ENCODE results near the gene ANO8.
"Not testable (repeated sequence)": the region's sequence is repeated elsewhere in the genome, so short reads cannot be mapped to it uniquely, and the experiment has no call there.

The ANO8 gene

GRCh38 chr19:17311455-17312188 lies 23.0 kb downstream of the ANO8 start:
- DNase-seq (ENCODE audit: low spot score), result peak; percentile 91

GRCh38 chr19:17309965-17310461 lies 24.6 kb downstream of the ANO8 start:
- peak; percentile 32 for DNase-seq (ENCODE audit: low spot score)

- DNase-seq (ENCODE audit: low spot score), result peak; percentile 100
Observed at GRCh38 chr19:17309198-17309964, 25.3 kb downstream of the ANO8 start, which contains the start of gene DDA1. Gene DDA1 (plus strand): TSS chr19:17309563. CDS start chr19:17309655, 92 bp downstream.

GRCh38 chr19:17307876-17308377 lies 26.7 kb downstream of the ANO8 start:
- DNase-seq (ENCODE audit: low spot score), result no peak

DNA sequence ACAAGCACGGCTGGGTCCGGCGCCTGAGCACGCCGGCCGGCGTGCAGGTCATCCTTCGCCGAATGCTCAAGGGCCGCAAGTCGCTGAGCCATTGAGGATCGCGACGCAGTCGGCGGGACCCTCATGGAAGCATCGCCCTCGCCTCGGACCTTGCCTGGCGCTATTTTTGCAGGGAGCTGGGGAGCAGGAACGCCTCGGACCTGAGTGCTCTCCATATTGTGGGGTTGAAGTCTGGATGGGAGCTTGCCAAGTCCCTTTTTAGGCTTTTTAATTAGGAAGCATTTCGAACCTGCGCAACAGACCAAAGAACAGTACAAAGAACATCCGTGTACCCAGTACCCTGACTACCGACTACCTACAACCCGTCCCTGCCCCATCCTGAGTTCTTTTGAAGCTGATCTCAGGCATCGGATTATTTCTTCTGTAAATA lies 28.4 kb downstream of the ANO8 start:
- no peak for DNase-seq (ENCODE audit: low spot score)

GRCh38 chr19:17305517-17306284 lies 29.0 kb downstream of the ANO8 start, which contains the start of gene MRPL34:
Gene MRPL34 (plus strand): TSS chr19:17305872. CDS start chr19:17305893, 21 bp downstream.
- peak; percentile 93 for DNase-seq (ENCODE audit: low spot score)

- no peak for DNase-seq (ENCODE audit: low spot score)
Observed at GRCh38 chr19:17305216-17305516, 29.5 kb downstream of the ANO8 start.

DNA sequence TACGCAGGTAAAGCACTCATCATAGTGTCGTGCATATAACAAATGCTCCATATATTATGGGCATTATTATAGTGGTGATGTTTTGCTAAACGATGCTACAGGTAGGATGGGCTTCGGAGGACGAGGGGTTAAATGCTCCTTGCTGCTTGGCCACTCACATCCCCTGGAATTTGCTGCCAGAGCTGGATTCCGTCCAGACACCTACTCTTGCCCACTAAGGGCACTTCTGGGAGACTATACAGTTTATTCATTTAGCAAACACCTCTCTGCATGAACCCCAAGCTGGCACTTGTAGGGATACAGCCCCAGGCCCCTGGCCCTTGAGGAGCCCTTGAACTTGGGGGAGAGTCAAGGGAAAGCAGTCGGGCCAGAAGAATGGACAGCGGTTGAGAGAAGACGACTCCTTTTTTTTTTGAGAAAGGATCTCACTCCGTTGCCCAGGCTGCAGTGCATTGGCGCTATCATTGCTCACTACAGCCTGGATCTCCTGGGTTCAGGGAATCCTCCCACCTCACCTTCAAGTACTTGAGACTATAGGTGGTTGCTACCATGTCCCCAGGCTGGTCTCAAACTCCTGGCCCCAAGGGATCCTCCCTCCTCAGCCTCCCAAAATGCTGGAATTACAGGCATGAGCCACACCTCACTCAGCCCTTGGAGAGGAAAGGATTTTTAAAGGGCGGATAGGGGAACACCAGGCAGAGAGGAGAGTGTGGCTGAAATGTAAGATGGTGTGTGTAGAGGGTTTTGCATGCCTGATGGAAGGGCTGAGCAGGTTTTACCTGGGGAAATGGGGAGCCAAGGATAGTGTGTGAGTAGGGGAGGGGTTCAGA lies 30.1 kb downstream of the ANO8 start:
- no peak for DNase-seq (ENCODE audit: low spot score)

DNA sequence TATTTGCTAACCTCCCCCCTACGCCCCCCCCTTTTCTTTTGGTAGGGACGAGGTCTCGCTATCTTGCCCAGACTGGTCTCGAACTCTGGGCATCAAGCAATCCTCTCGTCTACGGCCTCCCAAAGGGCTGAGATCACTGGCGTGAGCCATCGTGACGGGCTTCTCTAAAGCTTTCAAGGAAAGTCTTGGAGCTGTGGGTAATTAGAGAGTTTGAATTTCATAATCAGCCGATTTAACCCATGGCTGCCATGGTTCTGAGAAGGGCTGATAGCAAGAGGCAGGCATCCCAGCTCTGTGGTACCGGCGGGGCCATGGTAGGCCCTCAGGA lies 30.8 kb downstream of the ANO8 start:
- no peak for DNase-seq (ENCODE audit: low spot score)

DNA sequence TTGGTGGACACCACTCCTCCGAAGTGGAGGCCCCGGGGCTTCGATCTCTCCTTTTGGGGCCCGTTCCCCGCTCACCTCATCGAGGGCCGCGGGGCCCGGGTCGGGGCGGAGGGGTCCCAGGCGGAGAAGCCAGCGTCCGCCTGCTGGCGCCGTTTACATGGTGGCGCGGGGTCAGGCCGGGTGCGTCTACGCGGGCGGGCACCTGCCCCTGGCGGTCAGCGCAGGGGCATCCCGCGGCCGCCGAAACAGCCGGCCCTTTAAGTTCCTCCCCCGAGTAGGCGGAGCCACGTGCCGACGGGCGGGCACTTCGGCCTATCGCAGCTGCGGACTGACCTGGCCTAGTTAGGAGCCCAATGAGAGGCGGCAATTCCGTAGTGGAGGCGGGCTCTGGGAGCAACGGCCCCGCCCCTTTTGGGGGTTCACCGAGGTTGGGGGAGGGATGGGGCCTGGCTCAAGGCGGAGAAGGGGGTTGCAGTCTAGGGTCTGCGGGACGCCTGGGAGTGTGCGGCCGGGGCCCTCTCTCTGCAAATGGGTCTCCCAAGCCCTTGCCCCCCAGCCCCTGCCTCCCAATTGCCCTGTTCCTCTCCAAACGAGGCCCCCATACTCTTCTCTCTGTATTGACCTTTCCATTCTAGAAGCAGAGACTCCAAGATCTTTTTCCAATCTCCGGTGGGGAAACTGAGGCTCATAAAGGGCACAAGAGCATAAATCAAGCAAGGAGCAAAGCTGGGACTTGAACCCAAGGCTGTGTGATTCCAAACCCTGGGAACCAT lies 31.3 kb downstream of the ANO8 start, which contains the start of gene ABHD8:
Gene ABHD8 (minus strand): TSS at position 259 of the 773 bp plus-strand sequence. CDS start 1,809 bp downstream, outside the sequence.
- DNase-seq (ENCODE audit: low spot score), result peak; percentile 99

GRCh38 chr19:17302391-17303166 lies 32.1 kb downstream of the ANO8 start:
- no peak for DNase-seq (ENCODE audit: low spot score)

DNA sequence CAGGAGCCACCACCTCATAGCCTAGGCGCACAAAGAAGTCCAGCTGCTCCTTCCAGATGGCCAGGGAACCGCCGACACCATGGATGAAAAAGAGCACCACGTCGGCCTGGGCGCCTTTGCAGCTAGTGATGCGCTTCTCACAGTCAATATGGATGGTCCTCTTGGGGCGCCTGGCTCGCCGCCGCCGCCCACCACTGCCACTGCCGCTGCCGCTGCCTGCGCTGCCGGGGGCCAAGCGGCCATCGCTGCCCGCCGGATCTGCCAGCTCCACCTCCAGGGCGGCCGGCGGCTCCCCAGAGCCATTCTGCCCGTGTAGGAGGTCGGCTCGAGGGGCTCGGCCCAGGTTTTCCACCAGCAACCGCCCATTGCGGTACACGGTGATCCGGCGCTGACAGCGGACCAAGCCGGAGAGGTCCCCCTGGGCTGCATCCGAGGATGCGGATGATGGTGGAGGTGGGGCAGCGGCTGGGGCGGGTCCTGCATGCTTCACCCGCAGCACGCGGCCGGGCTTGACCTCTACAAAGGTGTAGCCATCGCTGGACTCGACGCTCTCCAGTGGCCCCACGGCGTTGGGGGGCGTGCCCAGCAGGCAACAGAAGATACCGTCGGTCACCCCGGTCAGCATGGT lies 33.5 kb downstream of the ANO8 start:
- no peak for DNase-seq (ENCODE audit: low spot score)

GRCh38 chr19:17296976-17297375 lies 37.7 kb downstream of the ANO8 start:
- DNase-seq (ENCODE audit: low spot score), result no peak

DNA sequence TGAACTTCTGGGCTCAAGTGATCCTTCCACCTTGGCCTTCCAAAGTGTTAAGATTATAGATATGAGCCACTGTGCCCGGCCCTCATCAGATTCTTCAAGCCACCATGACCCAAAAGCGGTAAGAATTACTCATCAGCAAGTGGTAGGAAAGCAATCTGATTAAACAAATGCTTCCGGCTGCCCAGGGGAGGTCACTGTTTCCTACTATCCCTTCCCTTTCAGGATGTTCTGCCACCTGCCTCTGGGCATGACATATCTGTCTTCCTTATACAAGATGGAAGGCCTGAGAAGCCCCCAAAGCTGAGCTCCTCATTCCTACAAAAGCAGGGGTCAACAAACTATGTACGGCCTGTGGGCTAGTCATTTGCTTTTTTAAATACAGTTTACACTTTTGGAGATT lies 38.4 kb downstream of the ANO8 start:
- DNase-seq (ENCODE audit: low spot score), result peak; percentile 49

- not testable (repeated sequence) for DNase-seq (ENCODE audit: low spot score)
Observed at GRCh38 chr19:17295551-17295950, 39.1 kb downstream of the ANO8 start.

DNA sequence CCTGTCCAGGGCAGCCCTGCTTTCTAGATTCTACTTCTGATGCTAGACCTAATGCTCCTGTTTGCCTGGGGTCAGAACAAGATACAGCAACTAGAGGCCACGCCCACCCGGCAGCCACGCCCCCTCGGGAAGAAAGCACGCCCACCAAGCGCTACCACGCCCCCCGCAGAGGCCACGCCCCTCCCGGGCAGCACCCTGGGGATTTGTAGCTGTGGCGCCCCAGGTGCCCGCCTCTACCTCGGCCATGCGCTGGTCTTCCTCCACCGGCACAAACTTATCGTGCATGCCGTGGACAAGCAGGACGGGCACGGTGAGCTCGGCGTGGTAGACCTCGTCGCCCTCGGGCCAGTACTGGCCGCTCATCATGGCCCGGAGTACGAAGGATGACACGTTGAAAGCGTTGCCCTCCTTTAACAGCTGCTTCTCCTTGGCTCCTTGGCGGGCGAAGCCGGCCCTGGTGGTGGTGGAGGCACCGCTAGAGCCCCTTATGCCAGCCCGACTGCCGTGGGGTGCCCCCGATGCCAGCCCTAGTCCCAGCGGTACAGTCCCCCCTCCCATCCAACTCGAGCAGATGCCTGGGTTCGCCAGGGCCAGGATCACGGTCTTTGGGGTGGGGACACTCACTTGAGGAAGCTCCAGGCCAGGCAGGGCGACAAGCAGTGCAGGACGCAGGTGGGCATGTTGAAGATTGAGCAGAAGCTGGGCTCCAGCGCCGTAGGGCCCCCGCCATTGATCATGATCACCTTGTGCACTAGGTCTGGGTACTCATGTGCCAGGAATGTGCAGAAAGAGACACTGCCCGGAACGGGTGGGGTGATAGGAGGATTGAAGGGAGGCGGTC lies 40.4 kb downstream of the ANO8 start:
- no peak for DNase-seq (ENCODE audit: low spot score)

DNA sequence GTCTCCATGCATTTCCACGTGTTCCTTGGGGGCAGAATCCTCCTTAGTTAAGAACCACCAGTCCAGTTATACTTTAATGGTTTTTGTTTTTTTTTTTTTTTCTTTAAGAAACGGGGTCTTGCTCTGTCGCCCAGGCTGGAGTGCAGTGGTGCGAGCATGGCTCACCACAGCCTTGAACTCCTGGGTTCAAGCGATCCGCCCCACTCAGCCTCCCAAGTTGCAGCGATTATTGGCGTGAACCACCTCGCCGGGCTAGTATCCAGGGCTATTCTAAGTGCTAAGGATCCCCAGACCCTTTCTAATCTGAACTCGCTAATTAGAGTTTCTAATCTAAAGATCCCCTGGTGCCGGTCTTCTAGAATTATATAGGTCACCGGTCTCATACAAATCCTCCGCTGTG lies 41.0 kb downstream of the ANO8 start:
- DNase-seq (ENCODE audit: low spot score), result no peak

All from hepatic stellate cell (primary cell).